CD4-positive, alpha-beta T cell treated with Interferon alpha-2 for 1 hour (primary cell): ENCODE results near the gene C2orf68.
"Not testable (repeated sequence)": the region's sequence is repeated elsewhere in the genome, so short reads cannot be mapped to it uniquely, and the experiment has no call there.

Experiments used
- DNase-seq, 2 donors: peaks; one replicate each; pipeline ENCODE4 v3.0.0-alpha.2; 2020 to 2022

C2orf68 gene

GRCh38 chr2:85579266-85579935 lies 32.5 kb downstream of the C2orf68 start:
- DNase-seq = no peak

- peak in 1 of 2 donors; percentile 47 for DNase-seq
Measured at GRCh38 chr2:85578243-85579180, 33.4 kb downstream of the C2orf68 start.

- peak in 1 of 2 donors; percentile 66 for DNase-seq
Measured at GRCh38 chr2:85577386-85578242, 34.3 kb downstream of the C2orf68 start, which contains the start of gene VAMP8. Gene VAMP8, plus strand, starts transcription at chr2:85577586. Its CDS starts 61 bp downstream, at chr2:85577647.

- no peak for DNase-seq
Measured at GRCh38 chr2:85577063-85577385, 34.8 kb downstream of the C2orf68 start.

- no peak for DNase-seq
Measured at GRCh38 chr2:85575739-85576138, 36.1 kb downstream of the C2orf68 start.

GRCh38 chr2:85566265-85566664 lies 45.6 kb downstream of the C2orf68 start:
- DNase-seq = no peak

GRCh38 chr2:85564144-85564563 lies 47.7 kb downstream of the C2orf68 start:
- DNase-seq = no peak

GRCh38 chr2:85561280-85562212 lies 50.3 kb downstream of the C2orf68 start, which contains the start of gene GGCX:
Gene GGCX, minus strand, starts transcription at chr2:85561493. Its CDS starts 65 bp downstream, at chr2:85561428.
- DNase-seq = peak; percentile 95 to 96

GRCh38 chr2:85560812-85561279 lies 51.0 kb downstream of the C2orf68 start:
- no peak for DNase-seq

- DNase-seq = not testable (repeated sequence)
Measured at GRCh38 chr2:85560403-85560726, 51.5 kb downstream of the C2orf68 start.

GRCh38 chr2:85558160-85558559 lies 53.7 kb downstream of the C2orf68 start:
- no peak for DNase-seq

- no peak for DNase-seq
Measured at GRCh38 chr2:85557130-85557529, 54.7 kb downstream of the C2orf68 start.
